ENCODE data around the gene KLHL41.
A peak's percentile ranks its signal among the peaks of the same experiment; 100 is the strongest.
"Not testable (repeated sequence)": the region's sequence is repeated elsewhere in the genome, so short reads cannot be mapped to it uniquely, and the experiment has no call there.

Gene KLHL41

GRCh38 chr2:169511818-169512217 lies 2.3 kb downstream of the KLHL41 start:
- no peak for DNase-seq

GRCh38 chr2:169512525-169512924 lies 3.0 kb downstream of the KLHL41 start:
- DNase-seq, result peak; percentile 43

GRCh38 chr2:169513094-169513493 lies 3.6 kb downstream of the KLHL41 start:
- DNase-seq, result no peak

GRCh38 chr2:169513926-169514325 lies 4.4 kb downstream of the KLHL41 start:
- DNase-seq, result no peak

GRCh38 chr2:169514758-169515157 lies 5.3 kb downstream of the KLHL41 start:
- not testable (repeated sequence) for DNase-seq

GRCh38 chr2:169516488-169516995 lies 7.0 kb downstream of the KLHL41 start:
- DNase-seq, result not testable (repeated sequence)

- DNase-seq, result no peak
Observed at GRCh38 chr2:169520896-169521295, 11.4 kb downstream of the KLHL41 start.

GRCh38 chr2:169523681-169524080 lies 14.2 kb downstream of the KLHL41 start:
- DNase-seq, result no peak

GRCh38 chr2:169525434-169525833 lies 15.9 kb downstream of the KLHL41 start:
- DNase-seq, result peak; percentile 10

GRCh38 chr2:169526451-169526850 lies 16.9 kb downstream of the KLHL41 start:
- no peak for DNase-seq

- DNase-seq, result peak; percentile 49
Observed at GRCh38 chr2:169528271-169528701, 18.8 kb downstream of the KLHL41 start.

- DNase-seq, result not testable (repeated sequence)
Observed at GRCh38 chr2:169539460-169539859, 30.0 kb downstream of the KLHL41 start.

GRCh38 chr2:169540146-169540545 lies 30.6 kb downstream of the KLHL41 start:
- peak; percentile 32 for DNase-seq

- DNase-seq, result no peak
Observed at GRCh38 chr2:169542433-169542832, 32.9 kb downstream of the KLHL41 start.

- no peak for DNase-seq
Observed at GRCh38 chr2:169546756-169547155, 37.3 kb downstream of the KLHL41 start.

- no peak for DNase-seq
Observed at GRCh38 chr2:169561364-169561763, 51.9 kb downstream of the KLHL41 start.

- not testable (repeated sequence) for DNase-seq
Observed at GRCh38 chr2:169562084-169562483, 52.6 kb downstream of the KLHL41 start.

GRCh38 chr2:169562519-169562918 lies 53.0 kb downstream of the KLHL41 start:
- no peak for DNase-seq

- no peak for DNase-seq
Observed at GRCh38 chr2:169565686-169566085, 56.2 kb downstream of the KLHL41 start.

GRCh38 chr2:169569948-169570347 lies 60.4 kb downstream of the KLHL41 start:
- DNase-seq, result no peak

GRCh38 chr2:169570752-169571151 lies 61.2 kb downstream of the KLHL41 start:
- DNase-seq, result not testable (repeated sequence)

- no peak for DNase-seq
Observed at GRCh38 chr2:169571571-169571970, 62.1 kb downstream of the KLHL41 start.

- no peak for DNase-seq
Observed at GRCh38 chr2:169572189-169572588, 62.7 kb downstream of the KLHL41 start.

GRCh38 chr2:169572821-169573159 lies 63.3 kb downstream of the KLHL41 start:
- no peak for DNase-seq

- DNase-seq, result peak; percentile 87
Observed at GRCh38 chr2:169573160-169573973, 63.9 kb downstream of the KLHL41 start, which contains the start of gene FASTKD1. Gene FASTKD1 (minus strand): TSS chr2:169573865. CDS start chr2:169572029, 1,836 bp downstream.

All from NCI-H2029 (cell line).